ENCODE measurements around the gene ELAVL3.

DNA sequence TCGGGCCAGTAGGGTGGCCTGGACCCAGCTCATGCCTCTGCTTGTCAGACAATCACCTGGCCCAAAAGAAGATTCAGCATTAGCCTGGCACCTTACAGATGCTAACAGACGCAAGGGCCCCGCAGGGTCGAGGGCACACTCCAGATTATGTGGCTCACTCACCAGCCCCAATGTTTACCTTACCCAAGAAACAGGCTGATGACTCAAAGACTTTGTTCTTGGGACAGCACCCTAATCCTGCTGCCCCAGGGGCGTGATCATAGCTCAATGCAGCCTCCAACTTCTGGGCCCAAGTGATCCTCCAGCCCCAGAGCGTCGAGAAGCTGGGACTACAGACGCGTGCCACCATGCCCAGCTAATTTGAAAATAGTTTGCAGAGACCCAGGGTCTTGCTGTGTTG, 38.3 kb upstream of the ELAVL3 start:
- TF ChIP-seq, protein P1, sequence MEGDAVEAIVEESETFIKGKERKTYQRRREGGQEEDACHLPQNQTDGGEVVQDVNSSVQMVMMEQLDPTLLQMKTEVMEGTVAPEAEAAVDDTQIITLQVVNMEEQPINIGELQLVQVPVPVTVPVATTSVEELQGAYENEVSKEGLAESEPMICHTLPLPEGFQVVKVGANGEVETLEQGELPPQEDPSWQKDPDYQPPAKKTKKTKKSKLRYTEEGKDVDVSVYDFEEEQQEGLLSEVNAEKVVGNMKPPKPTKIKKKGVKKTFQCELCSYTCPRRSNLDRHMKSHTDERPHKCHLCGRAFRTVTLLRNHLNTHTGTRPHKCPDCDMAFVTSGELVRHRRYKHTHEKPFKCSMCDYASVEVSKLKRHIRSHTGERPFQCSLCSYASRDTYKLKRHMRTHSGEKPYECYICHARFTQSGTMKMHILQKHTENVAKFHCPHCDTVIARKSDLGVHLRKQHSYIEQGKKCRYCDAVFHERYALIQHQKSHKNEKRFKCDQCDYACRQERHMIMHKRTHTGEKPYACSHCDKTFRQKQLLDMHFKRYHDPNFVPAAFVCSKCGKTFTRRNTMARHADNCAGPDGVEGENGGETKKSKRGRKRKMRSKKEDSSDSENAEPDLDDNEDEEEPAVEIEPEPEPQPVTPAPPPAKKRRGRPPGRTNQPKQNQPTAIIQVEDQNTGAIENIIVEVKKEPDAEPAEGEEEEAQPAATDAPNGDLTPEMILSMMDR (IDR thresholded peaks at IDR 0.05), result no peak
- no peak for TF ChIP-seq POLR2A (IDR thresholded peaks at IDR 0.05)

Data from thyroid gland (tissue), 4 donors.